IMR-90 (cell line): ENCODE results near the gene PTGER2. TPM values are rescaled to one million over a fixed set of nuclear protein-coding genes. Genes with fewer than 3 reads are reported as not detected.

Experiments
- ATAC-seq: fragments of 200-7000 bp; cut with Tn5 transposase; 2 replicates; pipeline ENCODE4 v1.9.1; 2020; ENCODE audit warnings: low read depth, mild to moderate bottlenecking, moderate library complexity
- BruUV-seq: library from RNA; stranded (reverse); fragments of 400-500 nt; replicated peaks from 2 replicates; lab custom pipeline; 2021; lab: Mats Ljungman, UMichigan
- CTCF ChIA-PET: fragments of 300-600 bp; formaldehyde crosslinking; extraction: SDS; loops from one replicate; lab custom pipeline; 2021; ENCODE audit warnings: antibody characterized with exemption; lab: Yijun Ruan, JAX
- POLR2A ChIA-PET: fragments of 300-600 bp; sonication (Branson Sonifier 250); formaldehyde crosslinking; loops from one replicate; lab custom pipeline; 2022; ENCODE audit warnings: antibody characterized with exemption; ENCODE audit not compliant: unreplicated experiment; lab: Charles Lee
- DNase-seq: peaks from one replicate; pipeline ENCODE4 v3.0.0; 2013
- H2AFZ ChIP-seq: replicated peaks from 2 replicates; pipeline ENCODE3; 2013; ENCODE audit warnings: low read length, mild to moderate bottlenecking; ENCODE audit not compliant: poor library complexity
- H2AK5ac ChIP-seq: 2 replicates; pipeline ENCODE4 v1.6.1; 2013; ENCODE audit warnings: low read depth, low read length, inconsistent platforms
- H2AK9ac ChIP-seq: replicated peaks from 2 replicates; pipeline ENCODE3; 2013; ENCODE audit warnings: mild to moderate bottlenecking, low read depth, low read length, moderate library complexity; ENCODE audit not compliant: poor library complexity
- H2BK120ac ChIP-seq: 2 replicates; pipeline ENCODE4 v1.6.1; 2013; ENCODE audit warnings: low read depth, low read length, inconsistent platforms
- H2BK15ac ChIP-seq: 3 replicates; pipeline ENCODE4 v1.6.1; 2013; ENCODE audit warnings: low read depth, low read length, inconsistent platforms
- H2BK20ac ChIP-seq: 2 replicates; pipeline ENCODE4 v1.6.1; 2013; ENCODE audit warnings: low read depth, mild to moderate bottlenecking, inconsistent platforms, low read length, moderate library complexity
- H2BK5ac ChIP-seq: 2 replicates; pipeline ENCODE4 v1.6.1; 2013; ENCODE audit warnings: mild to moderate bottlenecking, low read depth, low read length, inconsistent platforms; ENCODE audit not compliant: poor library complexity, severe bottlenecking
- H3K14ac ChIP-seq: replicated peaks from 2 replicates; pipeline ENCODE4 v1.6.1; 2013; ENCODE audit warnings: low read depth, low read length, inconsistent platforms
- H3K18ac ChIP-seq: 2 replicates; pipeline ENCODE4 v1.6.1; 2013; ENCODE audit warnings: low read depth, low read length, control low read depth
- H3K23ac ChIP-seq: 2 replicates; pipeline ENCODE4 v1.6.1; 2013; ENCODE audit warnings: low read depth, low read length, inconsistent platforms
- H3K27ac ChIP-seq: 2 replicates; pipeline ENCODE4 v1.5.1; 2013; ENCODE audit warnings: mild to moderate bottlenecking, control low read depth, low read length; ENCODE audit not compliant: insufficient read depth
- H3K27me3 ChIP-seq: 2 replicates; pipeline ENCODE4 v1.6.1; 2013; ENCODE audit warnings: low read length; ENCODE audit not compliant: control insufficient read depth, insufficient read depth
- H3K36me3 ChIP-seq: 2 replicates; pipeline ENCODE4 v1.6.1; 2013; ENCODE audit warnings: low read length, mixed read lengths; ENCODE audit not compliant: control insufficient read depth, insufficient read depth
- H3K4ac ChIP-seq: 2 replicates; pipeline ENCODE4 v1.6.1; 2013; ENCODE audit warnings: low read depth, low read length, inconsistent platforms
- H3K4me1 ChIP-seq: 2 replicates; pipeline ENCODE4 v1.6.1; 2013; ENCODE audit warnings: low read length, mixed read lengths; ENCODE audit not compliant: control insufficient read depth, insufficient read depth
- H3K4me2 ChIP-seq: 2 replicates; pipeline ENCODE4 v1.6.1; 2013; ENCODE audit warnings: low read depth, mild to moderate bottlenecking, control low read depth, low read length, moderate library complexity
- H3K4me3 ChIP-seq: 2 replicates; pipeline ENCODE4 v1.5.1; 2013; ENCODE audit warnings: low read depth, mild to moderate bottlenecking, control low read depth, low read length, moderate library complexity; ENCODE audit not compliant: insufficient read depth
- H3K56ac ChIP-seq: 2 replicates; pipeline ENCODE4 v1.6.1; 2013; ENCODE audit warnings: low read length, inconsistent platforms; ENCODE audit not compliant: insufficient read depth; ENCODE audit errors: extremely low read depth
- H3K79me1 ChIP-seq, 2 experiments: 2 replicates each; pipeline ENCODE4 v1.6.1; 2013; ENCODE audit warnings: low read length in 2 of 2, inconsistent platforms in 1 of 2, low read depth in 1 of 2
- H3K9ac ChIP-seq: 2 replicates; pipeline ENCODE4 v1.6.1; 2013; ENCODE audit warnings: low read depth, low read length, control low read depth
- H3K9me1 ChIP-seq: 2 replicates; pipeline ENCODE4 v1.6.1; 2013; ENCODE audit warnings: low read length, inconsistent platforms; ENCODE audit not compliant: insufficient read depth
- H3K9me3 ChIP-seq: 2 replicates; pipeline ENCODE4 v1.6.1; 2013; ENCODE audit warnings: low read length; ENCODE audit not compliant: control insufficient read depth, insufficient read depth
- H4K20me1 ChIP-seq: 2 replicates; pipeline ENCODE4 v1.6.1; 2013; ENCODE audit warnings: low read length, inconsistent platforms; ENCODE audit not compliant: insufficient read depth
- H4K5ac ChIP-seq: 2 replicates; pipeline ENCODE4 v1.6.1; 2013; ENCODE audit warnings: mild to moderate bottlenecking, low read depth, low read length, control low read depth
- H4K8ac ChIP-seq, 2 experiments: 2 replicates each; pipeline ENCODE4 v1.6.1; 2013; ENCODE audit warnings: low read depth in 2 of 2, low read length in 2 of 2, control low read depth in 1 of 2, inconsistent platforms in 1 of 2
- H4K91ac ChIP-seq: 2 replicates; pipeline ENCODE4 v1.6.1; 2013; ENCODE audit warnings: low read depth, low read length, inconsistent platforms; ENCODE audit not compliant: insufficient read depth
- CHD1 ChIP-seq: IDR thresholded peaks from 2 replicates; pipeline ENCODE4 v1.6.1; 2012; ENCODE audit warnings: low read depth, low read length, improper control_type of control experiment
- ELK1 ChIP-seq: fragments of 150-350 bp; IDR thresholded peaks from 2 replicates; pipeline ENCODE4 v1.6.1; 2016; ENCODE audit warnings: low read depth, mild to moderate bottlenecking, low read length, moderate library complexity, borderline replicate concordance
- MAFK ChIP-seq: IDR thresholded peaks from 2 replicates; pipeline ENCODE4 v1.6.1; 2012; ENCODE audit warnings: low read depth, low read length, improper control_type of control experiment
- MAZ ChIP-seq: IDR thresholded peaks from 2 replicates; pipeline ENCODE4 v1.6.1; 2012; ENCODE audit warnings: low read depth, mild to moderate bottlenecking, low read length, improper control_type of control experiment, moderate library complexity, borderline replicate concordance
- MXI1 ChIP-seq: IDR thresholded peaks from 2 replicates; pipeline ENCODE4 v1.6.1; 2012; ENCODE audit warnings: low read depth, mild to moderate bottlenecking, low read length, moderate library complexity, borderline replicate concordance
- POLR2A ChIP-seq: IDR thresholded peaks from 2 replicates; pipeline ENCODE4 v1.6.1; 2012; ENCODE audit warnings: mild to moderate bottlenecking, low read depth, low read length
- RAD21 ChIP-seq: IDR thresholded peaks from 2 replicates; pipeline ENCODE4 v1.6.1; 2012; ENCODE audit warnings: low read length, improper control_type of control experiment
- RCOR1 ChIP-seq: IDR thresholded peaks from 2 replicates; pipeline ENCODE4 v1.6.1; 2012; ENCODE audit warnings: mild to moderate bottlenecking, low read length, improper control_type of control experiment; ENCODE audit not compliant: insufficient replicate concordance
- RFX5 ChIP-seq: IDR thresholded peaks from 2 replicates; pipeline ENCODE4 v1.8.0; 2012; ENCODE audit warnings: low read depth, mild to moderate bottlenecking, low read length, moderate library complexity
- SMC3 ChIP-seq: fragments of 150-350 bp; IDR thresholded peaks from 2 replicates; pipeline ENCODE4 v1.6.1; 2016; ENCODE audit warnings: low read depth, mild to moderate bottlenecking, antibody characterized with exemption, low read length, moderate library complexity
- WGBS, 2 experiments: methylation state at CpG; one replicate each; pipeline versions ENCODE4 v1.1.5 to v1.1.7; 2013; ENCODE audit warnings: missing lambda C conversion rate in 2 of 2; ENCODE audit not compliant: insufficient read length in 1 of 2; ENCODE audit errors: extremely low coverage in 2 of 2; 5-methylcytosine and 5-hydroxymethylcytosine counted together
- dilution Hi-C: fragments of 300-500 bp; cut with HindIII; formaldehyde crosslinking; loops from one replicate; pipeline ENCODE4 v1.14.3; 2018; ENCODE audit warnings: low sequenced_read_pairs; ENCODE audit not compliant: unreplicated experiment
- in situ Hi-C: fragments of 300-500 bp; cut with MboI; formaldehyde crosslinking; loops from 3 replicates; pipeline ENCODE4 v1.14.3; 2019; ENCODE audit warnings: low sequenced_read_pairs, inconsistent platforms, mixed read lengths
- intact Hi-C: fragments of 100-400 bp; cut with micrococcal nuclease; formaldehyde crosslinking; loops from 2 replicates; pipeline ENCODE4 v1.10.0; 2022
- polyA plus RNA-seq, 3 experiments: library from polyadenylated mRNA; depleted of rRNA; stranded (reverse); fragments of >200 nt; gene quantifications; 2 replicates each; pipeline ENCODE4 v1.2.3, GENCODE V29; 2012; ENCODE audit warnings: low replicate concordance in 1 of 3
- total RNA-seq: library from RNA; depleted of rRNA; stranded (reverse); fragments of >200 nt; gene quantifications from 2 replicates; pipeline ENCODE4 v1.2.3, GENCODE V29; 2012
- TF ChIP-seq, protein P1 (sequence below): fragments of 150-350 bp; IDR thresholded peaks from 2 replicates; pipeline ENCODE4 v1.6.1; 2017; ENCODE audit warnings: mild to moderate bottlenecking, antibody characterized with exemption, low read length, low read depth

Gene PTGER2
- total and polyA plus RNA-seq, 2 of the 4 experiments (the other 2 are of a cell fraction), result 24.7 to 58.5 TPM

GRCh38 chr14:52329678-52330369, 15.7 kb downstream of the PTGER2 start:
- CTCF ChIA-PET, result interaction anchor here (0.8 kb wide), 1 partner anchor 27 kb away, joined by 3 read pairs; no protein-coding TSS in a partner anchor
- H3K27me3 ChIP-seq, result no peaks in the 10 kb centered on the region
- no peaks in the 10 kb centered on the region for H4K20me1 ChIP-seq
- BruUV-seq, result no TSS peak
- dilution Hi-C loops (no loop called here), in situ Hi-C loops (loop anchor here (10.0 kb wide), 1 partner anchor 125 kb away; no protein-coding TSS in a partner anchor), intact Hi-C loops (loop anchor here (5.0 kb wide), 1 partner anchor 72 kb away; no protein-coding TSS in a partner anchor)
- H3K18ac ChIP-seq, result peak overlapping the region; percentile 79
- H4K8ac ChIP-seq, result peak overlapping the region; percentile 55 to 56; a peak in 3 of 4 replicates
- peak overlapping the region; percentile 28; the same call in 1 of the 2 replicates for H3K23ac ChIP-seq
- WGBS, 2 experiments, result 100% methylated on average over 2 of the region's 6 CpGs; no CpG with 5 or more reads in 1 of the 2 experiments
- peak overlapping the region; percentile 59 for H4K91ac ChIP-seq
- H3K36me3 ChIP-seq, result peaks cover 13% of the 10 kb centered on the region
- H3K56ac ChIP-seq, result no peak overlapping the region
- no peak for DNase-seq
- H2BK5ac ChIP-seq, result peak overlapping the region; percentile 21
- no peak overlapping the region for H3K4me2 ChIP-seq
- no peak overlapping the region for H2AK9ac ChIP-seq
- H3K4me3 ChIP-seq, result no peak overlapping the region
- peak overlapping the region; percentile 55 for H2BK20ac ChIP-seq
- POLR2A ChIA-PET, result no interaction called here
- H2BK15ac ChIP-seq, result peak overlapping the region; percentile 75; the same call in 2 of the 3 replicates
- peak overlapping the region; percentile 26; the same call in 1 of the 2 replicates for H4K5ac ChIP-seq
- H3K4me1 ChIP-seq, result peaks cover 36% of the 10 kb centered on the region
- H3K79me1 ChIP-seq, result peaks cover 17 to 49% of the 10 kb centered on the region in 2 experiments; a peak in 3 of 4 replicates
- no peak overlapping the region for H3K9ac ChIP-seq
- peak overlapping the region; percentile 35; the same call in 1 of the 2 replicates for H3K27ac ChIP-seq
- no peak overlapping the region for H2AFZ ChIP-seq
- H3K9me3 ChIP-seq, result no peaks in the 10 kb centered on the region
- peak overlapping the region; percentile 86 for H2AK5ac ChIP-seq
- peak overlapping the region; percentile 26 for H3K14ac ChIP-seq
- no peak for ATAC-seq
- TF ChIP-seq RCOR1, result no peak
- TF ChIP-seq MXI1, result no peak
- TF ChIP-seq, protein P1, sequence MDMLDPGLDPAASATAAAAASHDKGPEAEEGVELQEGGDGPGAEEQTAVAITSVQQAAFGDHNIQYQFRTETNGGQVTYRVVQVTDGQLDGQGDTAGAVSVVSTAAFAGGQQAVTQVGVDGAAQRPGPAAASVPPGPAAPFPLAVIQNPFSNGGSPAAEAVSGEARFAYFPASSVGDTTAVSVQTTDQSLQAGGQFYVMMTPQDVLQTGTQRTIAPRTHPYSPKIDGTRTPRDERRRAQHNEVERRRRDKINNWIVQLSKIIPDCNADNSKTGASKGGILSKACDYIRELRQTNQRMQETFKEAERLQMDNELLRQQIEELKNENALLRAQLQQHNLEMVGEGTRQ, result no peak
- TF ChIP-seq MAZ, result no peak
- no peak for TF ChIP-seq ELK1
- TF ChIP-seq CHD1, result no peak
- TF ChIP-seq MAFK, result no peak
- TF ChIP-seq RFX5, result no peak
- no peak for TF ChIP-seq SMC3
- TF ChIP-seq POLR2A, result no peak
- TF ChIP-seq RAD21, result no peak
- H3K9me1 ChIP-seq, result peaks cover 31% of the 10 kb centered on the region
- peak overlapping the region; percentile 72 for H3K4ac ChIP-seq
- peak overlapping the region; percentile 40 for H2BK120ac ChIP-seq
